NCI-H146 treated with DMSO at 0.1 percent for 48 hours (cell line): ENCODE measurements around the gene ALKBH2.

Experiments used
- DNase-seq: peaks from one replicate; lab custom pipeline; 2025; ENCODE audit not compliant: unreplicated experiment; lab: John Stamatoyannopoulos, UW

The ALKBH2 gene

GRCh38 chr12:109093022-109093918 lies at the start of gene ALKBH2:
Gene ALKBH2, minus strand, starts transcription at chr12:109093472. Its CDS starts 686 bp downstream, at chr12:109092786.
- peak; percentile 86 for DNase-seq

- DNase-seq = no peak
Measured at GRCh38 chr12:109140560-109140959, 47.3 kb upstream of the ALKBH2 start.

- DNase-seq = no peak
Measured at GRCh38 chr12:109139791-109140190, 46.5 kb upstream of the ALKBH2 start.

DNA sequence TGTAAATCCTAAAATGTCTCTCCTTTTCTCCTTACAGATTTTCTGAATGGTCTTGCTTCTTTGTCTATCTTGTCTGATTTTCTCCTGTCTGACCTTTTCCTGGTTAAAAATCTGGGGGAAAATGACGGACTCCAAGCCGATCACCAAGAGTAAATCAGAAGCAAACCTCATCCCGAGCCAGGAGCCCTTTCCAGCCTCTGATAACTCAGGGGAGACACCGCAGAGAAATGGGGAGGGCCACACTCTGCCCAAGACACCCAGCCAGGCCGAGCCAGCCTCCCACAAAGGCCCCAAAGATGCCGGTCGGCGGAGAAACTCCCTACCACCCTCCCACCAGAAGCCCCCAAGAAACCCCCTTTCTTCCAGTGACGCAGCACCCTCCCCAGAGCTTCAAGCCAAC lies 46.1 kb upstream of the ALKBH2 start:
- no peak for DNase-seq

DNA sequence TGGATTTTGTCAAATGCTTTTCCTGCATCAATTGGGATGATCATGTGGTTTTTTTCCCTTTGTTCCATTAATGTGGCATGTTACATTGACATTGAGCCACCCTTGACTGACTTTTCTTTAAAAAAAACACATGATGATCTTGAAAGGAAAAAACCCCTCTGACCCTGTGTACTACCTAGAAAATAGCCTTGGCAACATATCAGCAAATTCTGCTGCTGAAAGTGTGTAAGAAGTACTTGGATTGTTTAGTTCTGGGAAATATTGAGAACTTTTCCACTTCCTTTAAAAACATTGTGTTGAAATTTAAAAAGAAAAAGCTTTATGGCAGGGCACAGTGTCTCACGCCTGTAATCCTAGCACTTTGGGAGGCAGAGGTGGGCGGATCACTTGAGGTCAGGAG lies 43.8 kb upstream of the ALKBH2 start:
- no peak for DNase-seq

DNA sequence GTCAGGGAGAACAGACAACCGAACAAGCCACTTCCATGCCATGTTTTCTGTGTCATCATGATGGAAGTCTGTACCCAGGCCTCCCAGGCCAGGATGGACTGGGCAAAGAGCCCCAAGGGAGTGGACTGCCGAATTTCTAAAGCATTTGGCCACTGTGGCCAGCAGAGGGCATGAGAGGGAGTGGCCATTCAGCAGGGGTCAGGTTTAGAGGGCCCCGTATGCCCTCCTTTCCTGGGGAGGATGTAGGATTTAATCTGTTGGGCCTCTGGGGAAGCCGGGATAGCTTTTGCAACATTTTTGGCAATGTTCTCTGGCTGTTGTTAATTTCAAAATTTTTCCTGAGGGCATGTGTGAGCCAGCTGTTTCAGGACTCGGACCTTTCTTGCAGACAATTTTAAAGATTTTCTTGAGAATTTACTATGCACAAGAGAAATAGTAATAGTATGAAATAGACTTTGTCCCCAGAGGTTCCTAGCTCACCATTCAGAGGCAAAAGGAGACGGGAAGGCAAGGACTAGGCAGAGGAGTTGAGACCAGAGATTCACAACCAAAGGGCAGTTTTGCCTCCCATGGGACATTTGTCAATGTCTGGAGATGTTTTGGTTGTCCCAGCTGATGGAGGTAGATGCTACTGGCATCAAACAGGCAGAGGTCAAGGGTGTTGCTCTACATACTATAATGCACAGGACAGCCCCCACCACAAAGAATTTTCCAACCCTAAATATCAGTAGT lies 41.1 kb upstream of the ALKBH2 start:
- DNase-seq = no peak

GRCh38 chr12:109131154-109132050 lies 38.1 kb upstream of the ALKBH2 start:
- no peak for DNase-seq

DNA sequence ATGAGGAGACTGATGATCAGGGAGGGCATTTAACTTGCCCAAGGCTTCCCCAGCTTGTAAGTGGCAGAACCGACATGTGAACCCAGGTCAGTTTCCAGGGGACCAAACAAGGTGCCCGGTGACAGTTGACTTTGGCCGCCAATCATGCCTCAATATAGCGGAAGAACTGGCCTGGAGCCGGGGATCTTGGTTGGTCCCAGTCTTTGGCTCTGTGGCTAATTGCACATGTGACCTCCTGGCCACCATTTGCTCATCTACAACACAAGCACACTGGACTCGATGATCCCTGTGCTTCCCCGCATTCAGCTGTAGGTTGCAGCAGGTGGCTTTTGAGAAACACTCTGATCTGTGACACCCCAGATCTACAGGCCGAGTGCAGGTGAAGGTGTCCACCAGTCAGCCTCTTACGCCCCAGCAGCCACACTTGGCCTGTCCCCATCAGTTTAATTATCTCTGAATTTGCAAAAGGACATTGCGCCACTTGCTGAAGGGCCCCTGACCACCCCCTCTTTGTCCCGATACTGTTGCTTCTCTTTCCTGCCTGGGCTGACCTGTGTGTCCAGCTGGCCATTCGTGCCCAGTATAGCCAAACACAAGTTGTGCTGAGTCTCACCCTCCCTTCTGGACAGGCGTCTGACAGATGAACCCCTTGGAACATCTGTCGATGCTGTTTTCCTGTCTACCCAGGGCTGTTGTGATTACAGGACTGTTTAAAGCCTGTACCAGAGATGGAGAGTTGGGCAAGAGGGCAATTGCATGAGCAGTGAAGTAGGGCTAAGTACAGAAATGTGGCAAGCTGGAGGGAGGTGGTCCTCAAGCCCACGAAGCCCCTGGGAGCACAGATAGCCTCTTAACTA lies 37.3 kb upstream of the ALKBH2 start:
- no peak for DNase-seq

DNA sequence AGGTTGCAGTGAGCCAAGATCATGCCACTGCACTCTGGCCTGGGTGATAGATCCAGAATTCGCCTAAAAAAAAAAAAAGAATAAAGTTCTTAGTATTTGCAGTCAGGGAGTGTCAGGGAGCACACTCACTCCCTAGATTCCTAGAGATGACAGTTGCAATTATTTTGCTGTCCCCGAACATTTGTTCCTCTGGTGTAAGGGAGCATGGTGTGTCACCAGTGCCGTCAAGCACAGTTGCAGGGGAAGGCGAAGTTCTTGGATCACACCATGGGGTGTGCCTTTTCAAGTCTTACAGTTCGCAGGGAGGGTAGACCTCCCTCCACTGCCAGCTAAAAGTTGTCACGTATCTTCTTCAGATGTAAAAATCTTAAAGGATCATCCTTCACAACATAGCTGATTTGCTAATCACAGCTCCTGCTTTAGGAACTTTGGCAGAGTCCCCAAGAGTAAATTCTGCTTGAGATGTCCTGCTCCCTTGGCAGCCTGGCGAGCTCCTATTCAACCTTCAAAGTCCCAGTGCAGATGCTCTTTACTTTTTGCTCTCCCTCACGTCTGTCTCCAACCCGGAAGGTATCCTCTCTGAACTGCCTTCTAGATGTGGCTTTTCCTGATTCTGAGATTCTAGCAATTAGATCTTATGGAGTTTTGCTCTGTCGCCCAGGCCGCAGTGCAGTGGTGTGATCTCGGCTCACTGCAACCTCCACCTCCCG lies 34.4 kb upstream of the ALKBH2 start:
- DNase-seq = no peak

- DNase-seq = no peak
Measured at GRCh38 chr12:109126784-109127183, 33.5 kb upstream of the ALKBH2 start.

DNA sequence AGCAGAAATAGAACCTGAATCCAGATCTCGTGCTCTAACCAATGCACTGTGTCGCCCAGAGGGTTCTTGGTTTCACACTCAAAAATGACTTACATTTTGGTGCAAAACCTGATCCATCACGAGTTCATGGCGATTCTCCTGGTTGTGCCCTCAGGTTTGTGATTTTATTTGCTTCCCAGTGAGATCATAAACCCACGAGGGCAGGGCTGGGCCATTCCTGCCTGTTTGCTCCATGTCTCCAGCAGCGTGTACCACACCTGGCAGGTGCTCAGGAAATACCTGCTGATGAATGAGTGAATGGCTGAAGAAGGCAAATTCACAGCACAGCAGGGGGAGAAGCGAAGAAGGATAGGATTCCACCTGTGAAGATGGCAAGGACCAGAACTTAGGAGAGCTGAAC lies 32.5 kb upstream of the ALKBH2 start:
- DNase-seq = peak; percentile 62

- no peak for DNase-seq
Measured at GRCh38 chr12:109124878-109125648, 31.8 kb upstream of the ALKBH2 start.

DNA sequence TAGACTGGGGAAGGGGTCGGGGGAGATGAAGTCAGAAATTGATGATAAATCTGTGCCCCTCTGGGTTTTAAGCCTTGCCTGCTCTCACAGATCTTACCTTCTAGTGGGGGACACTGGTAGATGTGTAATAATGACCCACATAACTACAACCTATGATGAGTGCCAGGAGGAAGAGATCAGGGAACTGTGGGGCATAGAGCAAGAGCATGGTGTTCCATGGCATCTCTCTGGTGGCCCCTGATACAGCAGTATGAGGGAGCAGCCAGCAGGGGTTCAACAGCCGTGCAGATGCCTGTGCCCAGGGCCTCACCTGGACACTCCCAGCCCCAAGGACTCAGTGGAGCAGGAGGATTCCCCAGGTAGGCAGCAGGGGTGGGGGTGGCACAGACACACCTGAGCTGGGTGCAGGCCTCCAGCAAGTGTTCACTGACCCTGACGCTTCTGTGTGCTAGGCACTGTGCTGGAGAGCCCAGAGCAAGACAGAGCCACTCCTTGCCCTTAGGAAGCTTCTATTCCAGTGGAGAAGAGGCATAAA lies 28.1 kb upstream of the ALKBH2 start:
- no peak for DNase-seq

DNA sequence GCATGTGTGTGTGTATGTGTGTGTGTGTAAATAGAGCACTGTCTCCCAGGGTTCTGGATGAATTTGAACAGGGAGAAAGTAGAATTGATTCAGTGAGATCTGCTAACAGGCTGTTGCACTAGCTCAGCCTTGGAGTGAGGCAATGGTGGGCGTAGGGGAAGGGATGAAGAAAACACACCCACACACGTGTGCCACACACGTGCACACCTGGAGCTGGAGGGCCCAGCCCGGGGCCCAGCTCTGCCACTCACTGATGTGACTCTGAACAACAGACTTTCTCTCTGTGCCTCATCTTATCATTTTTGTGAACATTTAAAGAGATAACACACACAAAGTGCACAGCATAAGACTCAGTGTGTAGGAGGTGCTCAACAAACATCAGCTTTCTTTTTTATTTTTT lies 27.3 kb upstream of the ALKBH2 start:
- no peak for DNase-seq

DNA sequence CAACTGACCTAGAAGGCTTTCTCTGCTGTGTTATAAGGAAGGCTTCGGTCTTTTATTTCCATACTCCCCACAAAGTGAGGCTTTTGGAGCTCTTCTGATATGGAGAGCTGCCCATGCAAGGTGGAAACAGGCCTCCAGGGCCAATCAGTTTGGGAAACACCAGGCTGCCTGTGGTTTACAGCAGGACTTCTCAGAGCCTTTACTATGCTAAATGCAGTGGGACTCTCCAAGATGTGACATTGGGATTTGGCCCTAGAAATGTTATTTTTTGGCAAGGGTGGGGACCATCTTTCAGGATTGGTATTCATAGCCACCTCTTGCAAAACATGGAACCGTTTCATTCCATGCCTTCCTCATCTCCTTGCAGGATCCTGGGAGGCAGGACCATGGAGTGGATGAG lies 26.8 kb upstream of the ALKBH2 start:
- DNase-seq = no peak

DNA sequence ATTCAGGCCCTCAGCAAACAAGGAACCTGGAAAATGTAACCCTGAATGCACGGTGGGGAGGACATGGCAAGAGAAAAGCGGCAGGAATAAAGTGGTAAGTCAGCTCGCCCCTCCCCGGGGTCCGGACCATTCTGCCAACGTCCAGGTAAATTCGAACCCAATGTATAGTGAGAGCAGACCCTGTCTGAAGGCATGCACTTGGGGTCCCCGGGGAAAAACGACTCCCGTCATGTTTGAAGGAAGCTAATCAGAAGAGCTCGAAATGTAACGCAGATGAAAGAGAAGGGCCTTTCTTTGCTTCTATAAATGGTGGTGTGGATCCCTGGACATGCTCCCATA lies 23.3 kb upstream of the ALKBH2 start:
- DNase-seq = no peak

DNA sequence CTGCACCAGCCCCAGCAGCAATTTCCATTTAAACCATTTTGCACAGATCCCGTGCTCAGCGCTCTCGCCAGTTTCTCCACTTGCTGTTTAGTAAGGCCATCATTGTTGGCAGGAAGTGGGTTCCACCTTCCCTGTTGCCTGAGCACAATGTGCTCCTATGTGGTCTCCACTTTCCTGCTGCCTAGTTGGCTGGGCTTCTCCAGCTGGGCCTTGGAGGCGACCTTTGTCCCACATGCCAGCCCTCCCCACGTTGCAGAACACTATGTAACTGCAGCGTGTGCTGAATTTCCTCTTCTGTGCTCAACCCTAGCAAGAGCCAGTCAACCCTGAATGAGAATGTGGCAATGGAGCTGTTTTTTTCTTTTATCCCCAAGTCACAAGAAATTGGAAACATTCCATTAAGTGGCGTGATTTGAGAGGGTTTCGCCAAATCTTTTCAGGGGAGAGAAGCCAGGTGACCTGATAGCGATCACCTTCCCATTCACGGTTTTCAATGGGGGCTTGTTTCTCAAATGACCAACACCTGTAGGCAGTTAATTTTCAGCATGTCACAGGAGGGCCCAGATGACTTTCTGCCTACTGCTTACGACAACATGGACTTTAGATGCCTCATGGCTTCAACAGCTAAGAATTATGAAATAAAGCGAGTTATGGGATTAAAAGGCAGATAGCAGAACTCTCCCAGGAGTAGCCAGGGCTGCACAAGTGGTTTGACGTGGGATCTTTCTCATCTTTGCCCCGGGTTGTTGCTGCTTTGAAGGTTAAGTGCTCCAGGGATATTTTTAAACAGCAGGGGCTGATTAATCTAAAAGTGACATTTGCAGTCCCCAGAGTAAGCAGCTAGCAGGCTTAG lies 22.7 kb upstream of the ALKBH2 start, which contains the start of gene ACACB:
ACACB (plus strand) TSS at position 830 of the 853 bp plus-strand sequence. CDS start 22,819 bp downstream, outside the sequence.
- peak; percentile 80 for DNase-seq

GRCh38 chr12:109115404-109115757 lies 22.1 kb upstream of the ALKBH2 start:
- no peak for DNase-seq
